Left cardiac atrium (tissue), 4 donors: Measurements from ENCODE around the gene GMEB1. TPM values are rescaled to one million over a fixed set of nuclear protein-coding genes. Genes with fewer than 3 reads are reported as not detected.
"Not testable (repeated sequence)": the region's sequence is repeated elsewhere in the genome, so short reads cannot be mapped to it uniquely, and the experiment has no call there.

Experiments used
- ATAC-seq, 2 donors: fragments of 200-7000 bp; cut with Tn5 transposase; one replicate each; pipeline ENCODE4 v1.9.1; 2020; ENCODE audit warnings: mild to moderate bottlenecking in 2 of 2, moderate library complexity in 2 of 2
- DNase-seq: peaks from one replicate; pipeline ENCODE4 v3.0.0-alpha.2; 2020
- intact Hi-C, 2 donors: fragments of 100-400 bp; cut with DNase I; formaldehyde crosslinking; loops; one replicate each; pipeline versions ENCODE4 v1.14.1 to v1.15.1; 2022 to 2023
- total RNA-seq, 2 donors: library from RNA; stranded (reverse); fragmentation: NEBNext Ultra II Directional; extraction: Animal tissue kit (Norgen Biotek cat#: 25700); gene quantifications; one replicate each; pipeline ENCODE4 v1.2.1, GENCODE V29; 2021
- donor health status: DM: no; HTN: yes; CAD: no.
- donor health status: DM: no; HTN: yes; CAD: no; lungs with severe emphysema.
- donor health status: DM: yes; HTN: yes; CAD: no.
- donor health status: Dilated cardiomyopathy.

Gene GMEB1
- total RNA-seq, 2 donors from 2014 or later, result 6.1 to 6.2 TPM

DNA sequence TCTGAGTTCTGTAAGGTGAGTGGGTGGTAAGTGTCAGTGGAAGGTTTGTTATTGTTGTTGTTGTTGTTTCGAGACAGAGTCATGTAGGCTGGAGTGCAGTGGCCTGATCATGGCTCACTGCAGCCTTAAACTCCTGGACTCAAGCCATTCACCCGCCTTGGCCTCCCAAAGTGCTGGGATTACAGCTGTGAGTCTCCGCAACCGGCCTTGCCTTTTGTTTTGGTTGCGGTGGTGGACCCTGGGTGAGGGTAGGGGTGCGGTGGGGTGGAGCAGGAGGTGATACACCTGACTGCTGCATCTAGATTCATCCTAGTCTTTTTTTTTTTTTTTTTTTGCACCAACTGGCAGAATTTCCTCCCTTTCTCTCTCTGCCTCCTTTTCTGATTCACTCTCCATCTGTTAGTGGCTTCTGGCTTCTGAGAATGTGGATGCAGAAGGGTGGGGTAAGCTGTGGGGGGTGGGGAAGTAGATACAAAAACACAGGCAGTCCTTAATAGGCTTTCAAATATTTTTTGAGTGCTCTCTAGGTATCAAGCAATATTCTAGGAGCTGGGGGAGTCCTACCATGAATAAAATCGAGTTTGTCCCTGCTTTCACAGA lies 4.6 kb upstream of the GMEB1 start:
- intact Hi-C loops, result no loop called here
- DNase-seq (no peak), ATAC-seq (no peak)

DNA sequence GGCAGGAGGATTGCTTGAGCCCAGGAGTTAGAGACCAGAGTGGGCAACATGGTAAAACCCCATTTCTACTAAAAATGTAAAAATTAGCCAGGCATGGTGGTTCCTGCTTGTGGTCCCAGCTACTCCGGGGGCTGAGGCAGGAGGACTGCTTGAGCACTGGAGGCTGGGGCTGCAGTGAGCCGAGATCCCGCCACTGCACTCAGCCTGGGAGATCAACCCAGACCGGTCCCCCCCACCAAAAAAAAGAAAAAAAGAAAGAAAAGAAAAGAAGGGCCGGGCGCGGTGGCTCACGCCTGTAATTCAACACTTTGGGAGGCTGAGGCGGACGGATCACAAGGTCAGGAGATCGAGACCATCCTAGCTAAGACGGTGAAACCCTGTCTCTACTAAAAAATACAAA lies 1.8 kb upstream of the GMEB1 start:
- no peak for DNase-seq
- intact Hi-C loops, result loop anchor here in 1 of 2 donors (5.0 kb wide), 1 partner anchor 510 kb away; no protein-coding TSS in a partner anchor
- ATAC-seq, result no peak

DNA sequence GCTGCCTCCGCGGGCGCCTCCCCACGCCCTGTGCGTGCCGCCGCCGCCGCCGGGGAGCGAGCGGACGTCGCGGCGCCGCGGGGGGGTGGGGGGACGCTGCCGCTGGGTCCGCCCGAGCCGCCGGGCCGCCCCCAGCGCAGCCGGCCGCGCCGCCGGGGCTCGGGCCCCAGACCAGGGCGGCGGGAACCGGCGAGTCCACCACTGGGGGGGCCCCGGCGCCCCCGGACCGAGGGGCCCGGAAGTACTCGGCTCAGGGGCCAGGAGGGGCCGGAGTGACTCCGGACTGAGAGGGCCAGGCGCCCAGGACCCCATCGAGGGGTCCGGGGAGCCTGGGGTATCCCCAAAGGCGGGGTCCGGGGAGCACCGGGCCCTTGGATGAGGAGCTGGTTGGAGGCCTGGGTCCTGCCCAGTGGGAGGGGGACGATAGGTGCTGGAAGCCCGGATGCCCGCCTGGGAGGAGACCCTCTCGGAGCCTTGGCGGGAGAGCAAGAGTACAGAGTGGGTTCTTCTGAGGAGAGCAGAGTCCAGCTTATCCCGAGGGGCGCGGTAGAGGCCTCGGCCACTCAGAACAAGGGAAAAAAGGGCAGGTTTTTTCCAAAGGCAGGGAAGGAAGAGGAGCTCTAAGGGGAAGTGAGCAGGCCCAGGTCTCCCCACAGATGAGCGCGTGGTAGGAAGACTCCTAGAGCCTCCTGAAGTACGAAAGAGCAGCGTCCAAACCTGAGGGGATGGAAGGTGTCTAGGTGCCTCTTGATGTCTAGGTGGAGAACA lies 556 bp downstream of the GMEB1 start:
- ATAC-seq (peak; percentile 78 to 90), DNase-seq (peak; percentile 70)
- intact Hi-C loops, result loop anchor here in 1 of 2 donors (2.0 to 5.0 kb wide), 2 partner anchors 20 to 508 kb away; partner anchors contain the start of gene RNU11

DNA sequence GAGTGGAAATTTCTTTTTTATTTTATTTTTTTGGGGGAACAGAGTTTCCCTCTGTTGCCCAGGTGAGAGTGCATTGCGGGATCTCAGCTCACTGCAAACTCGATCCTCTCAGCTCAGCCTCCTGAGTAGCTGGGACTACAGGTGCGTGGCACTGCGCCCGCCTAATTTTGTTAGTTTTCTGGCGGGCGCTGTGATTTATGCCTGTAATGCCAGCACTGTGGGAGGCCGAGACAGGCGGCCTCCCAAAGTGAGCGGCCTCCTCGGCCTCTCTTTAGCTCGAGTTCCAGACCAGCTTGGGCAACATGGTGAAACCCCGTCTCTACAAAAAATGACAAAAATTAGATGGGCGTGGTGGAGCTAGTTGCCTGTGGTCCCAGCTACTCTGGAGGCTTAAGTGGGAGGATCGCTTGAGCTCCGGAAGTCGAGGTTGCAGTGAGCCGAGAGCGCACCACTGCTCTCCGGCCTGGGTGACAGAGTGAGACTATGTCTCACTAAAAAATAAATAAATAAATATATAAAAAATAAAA lies 2.7 kb downstream of the GMEB1 start:
- no peak for ATAC-seq
- no peak for DNase-seq
- intact Hi-C loops, result no loop called here

DNA sequence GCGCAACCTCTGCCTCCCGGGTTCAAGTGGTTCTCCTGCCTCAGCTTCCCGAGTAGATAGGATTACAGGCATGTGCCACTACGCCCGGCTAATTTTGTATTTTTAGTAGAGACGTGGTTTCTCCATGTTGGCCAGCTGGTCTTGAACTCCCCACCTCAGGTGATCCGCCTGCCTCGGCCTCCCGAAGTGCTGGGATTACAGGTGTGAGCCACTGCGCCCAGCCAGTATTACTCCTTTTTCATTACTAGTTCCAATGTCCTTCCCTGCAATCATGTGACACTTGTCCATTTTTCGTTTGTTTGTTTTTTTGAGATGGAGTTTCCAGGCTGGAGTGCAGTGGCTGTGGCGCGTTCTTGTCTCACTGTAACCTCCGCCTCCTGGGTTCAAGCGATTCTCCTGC lies 4.4 kb downstream of the GMEB1 start:
- ATAC-seq, intact Hi-C loops, DNase-seq: not testable (repeated sequence)

DNA sequence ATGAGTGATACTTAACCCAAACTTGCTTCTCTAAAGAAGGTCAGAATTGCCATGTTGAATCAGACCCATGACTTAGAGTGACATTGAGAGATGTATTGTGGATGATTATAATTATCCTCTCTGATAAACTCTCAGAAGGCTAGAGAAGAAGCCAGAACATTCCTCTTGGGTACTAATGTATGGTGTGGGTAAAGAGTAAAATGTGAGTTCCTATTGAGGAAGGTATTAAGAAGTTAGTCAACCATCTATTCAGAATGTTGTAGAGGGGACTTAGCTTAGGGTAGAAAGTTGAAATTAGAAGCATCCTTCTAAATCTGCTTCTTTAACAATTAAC lies 7.3 kb downstream of the GMEB1 start:
- intact Hi-C loops, result no loop called here
- no peak for ATAC-seq
- DNase-seq, result no peak

DNA sequence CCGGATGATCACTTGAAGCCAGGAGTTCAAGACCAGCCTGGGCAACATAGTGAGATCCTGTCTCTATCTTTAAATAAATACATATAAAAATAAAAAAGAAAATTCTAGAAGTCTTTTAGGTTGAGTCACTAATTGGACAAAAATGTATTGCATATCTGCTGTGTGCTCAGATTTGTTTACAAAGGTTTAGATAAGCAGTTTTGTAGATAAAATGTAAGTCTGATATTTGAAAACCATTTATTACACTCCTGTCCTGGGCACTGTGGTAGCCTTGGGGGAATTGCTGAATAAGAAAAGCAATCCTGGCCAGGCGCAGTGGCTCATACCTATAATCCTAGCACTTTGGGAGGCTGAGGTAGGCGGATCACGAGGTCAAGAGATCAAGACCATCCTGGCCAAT lies 11.6 kb downstream of the GMEB1 start:
- DNase-seq (no peak), ATAC-seq (no peak)
- intact Hi-C loops, result no loop called here

DNA sequence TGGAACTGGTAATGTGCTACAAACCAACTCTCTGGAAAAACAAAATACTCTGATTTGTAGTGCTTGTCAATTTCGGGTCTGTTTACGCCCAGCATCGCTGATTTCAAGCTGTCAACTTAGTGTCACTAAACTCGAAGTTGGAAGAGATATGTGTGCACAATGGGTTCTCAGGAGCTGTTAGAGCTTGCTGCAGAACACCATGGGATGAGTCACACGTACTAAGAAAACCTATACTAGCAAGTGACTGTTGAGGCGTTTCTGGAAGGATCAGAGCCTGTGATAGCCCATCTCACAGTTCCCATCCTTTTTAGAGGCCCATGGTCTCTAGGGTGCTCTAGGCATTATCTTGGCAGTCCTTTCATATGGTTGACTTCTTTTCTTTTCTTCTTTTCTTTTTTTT lies 14.3 kb downstream of the GMEB1 start:
- intact Hi-C loops, result no loop called here
- ATAC-seq, result no peak
- DNase-seq, result no peak

DNA sequence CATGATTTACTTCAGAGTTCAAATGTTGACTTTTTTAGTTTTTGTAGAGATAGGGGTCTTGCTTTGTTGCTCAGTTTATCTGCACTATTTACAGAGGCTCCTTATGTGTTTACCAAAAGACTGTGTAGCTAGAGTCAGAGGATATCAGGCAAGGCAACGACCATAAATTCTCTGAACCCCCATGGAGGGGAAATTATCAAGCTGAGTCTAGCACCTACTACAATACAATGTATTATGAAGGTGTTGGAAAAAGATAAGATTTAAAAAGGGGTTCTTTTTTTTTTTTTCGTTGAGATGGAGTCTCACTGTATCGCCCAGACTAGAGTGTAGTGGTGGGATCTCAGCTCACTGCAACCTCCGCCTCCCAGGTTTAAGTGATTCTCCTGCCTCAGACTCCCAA lies 16.4 kb downstream of the GMEB1 start:
- DNase-seq (no peak), ATAC-seq (no peak)
- intact Hi-C loops, result no loop called here

DNA sequence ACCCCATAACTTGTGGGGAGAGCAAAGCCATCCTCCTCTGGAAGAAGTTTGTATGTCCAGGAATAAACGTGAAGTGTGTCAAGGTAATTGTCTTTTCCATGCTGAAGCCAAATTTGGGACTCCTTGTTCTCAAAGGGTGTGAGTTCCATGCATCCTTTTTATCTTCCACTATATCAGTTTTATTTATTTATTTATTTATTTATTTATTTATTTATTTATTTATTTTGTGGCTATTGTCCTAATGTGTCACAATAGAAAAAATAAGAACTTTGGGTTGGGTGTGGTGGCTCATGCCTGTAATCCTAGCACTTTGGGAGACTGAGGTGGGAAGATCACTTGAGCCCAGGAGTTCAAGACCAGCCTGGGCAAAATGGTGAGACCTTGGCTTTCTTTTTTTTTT lies 23.0 kb downstream of the GMEB1 start:
- intact Hi-C loops, DNase-seq, ATAC-seq: not testable (repeated sequence)

DNA sequence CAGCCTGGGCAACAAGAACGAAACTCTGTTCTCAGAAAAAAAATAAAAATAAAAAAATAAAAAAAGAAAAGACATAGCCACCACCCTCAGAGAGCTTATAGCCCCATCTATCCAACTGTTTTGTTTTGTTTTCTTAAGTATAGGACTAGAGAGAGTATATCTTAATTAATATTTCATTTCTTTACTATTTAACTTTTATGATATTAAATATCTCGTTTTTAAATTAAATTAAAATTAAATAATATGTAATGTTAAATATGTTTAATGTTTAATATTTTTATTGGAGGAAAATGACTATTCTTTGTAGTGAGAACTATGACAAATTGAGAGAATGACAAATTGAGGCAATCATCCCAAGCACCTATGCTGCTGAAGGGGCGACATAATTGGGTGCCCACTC lies 35.0 kb downstream of the GMEB1 start:
- intact Hi-C loops, result no loop called here
- no peak for ATAC-seq
- DNase-seq, result no peak

DNA sequence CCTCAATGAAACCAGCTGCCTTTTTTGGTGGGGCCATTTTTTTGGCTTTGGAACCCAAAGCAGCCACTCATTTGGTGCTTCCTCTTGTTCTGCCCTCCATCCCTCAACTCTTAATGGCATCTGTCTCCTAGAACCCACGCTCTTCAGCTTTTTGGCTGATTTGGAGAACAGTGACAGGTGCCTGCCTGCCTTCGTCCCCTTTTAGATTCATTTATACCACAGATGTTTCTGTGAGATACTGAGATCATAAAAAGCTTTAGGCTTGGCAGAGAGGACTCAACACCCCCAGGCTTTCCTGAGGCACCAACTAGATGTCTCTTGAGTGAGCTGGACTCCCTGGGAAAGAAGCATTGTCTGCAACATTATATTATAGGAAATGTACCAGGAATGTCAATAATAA lies 47.8 kb downstream of the GMEB1 start:
- DNase-seq, result no peak
- intact Hi-C loops, result no loop called here
- no peak for ATAC-seq

DNA sequence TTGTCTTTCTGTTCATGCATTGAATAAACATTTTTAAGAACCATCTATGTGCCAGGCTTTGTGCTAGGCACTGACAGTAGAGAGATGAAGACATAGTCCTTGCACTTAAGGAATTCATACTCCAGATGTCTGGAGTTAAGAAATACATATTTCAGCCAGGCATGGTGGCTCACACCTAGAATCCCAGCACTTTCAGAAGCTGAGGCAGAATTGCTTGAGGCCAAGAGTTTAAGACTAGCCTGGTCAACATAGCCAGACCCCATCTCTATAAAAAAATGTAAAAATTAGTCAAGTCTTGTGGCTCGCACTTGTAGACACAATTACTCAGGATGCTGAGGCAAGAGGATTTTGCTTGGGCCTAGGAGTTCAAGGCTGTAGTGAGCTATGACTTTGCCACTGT lies 49.6 kb downstream of the GMEB1 start:
- DNase-seq (no peak), ATAC-seq (no peak)
- intact Hi-C loops, result no loop called here

DNA sequence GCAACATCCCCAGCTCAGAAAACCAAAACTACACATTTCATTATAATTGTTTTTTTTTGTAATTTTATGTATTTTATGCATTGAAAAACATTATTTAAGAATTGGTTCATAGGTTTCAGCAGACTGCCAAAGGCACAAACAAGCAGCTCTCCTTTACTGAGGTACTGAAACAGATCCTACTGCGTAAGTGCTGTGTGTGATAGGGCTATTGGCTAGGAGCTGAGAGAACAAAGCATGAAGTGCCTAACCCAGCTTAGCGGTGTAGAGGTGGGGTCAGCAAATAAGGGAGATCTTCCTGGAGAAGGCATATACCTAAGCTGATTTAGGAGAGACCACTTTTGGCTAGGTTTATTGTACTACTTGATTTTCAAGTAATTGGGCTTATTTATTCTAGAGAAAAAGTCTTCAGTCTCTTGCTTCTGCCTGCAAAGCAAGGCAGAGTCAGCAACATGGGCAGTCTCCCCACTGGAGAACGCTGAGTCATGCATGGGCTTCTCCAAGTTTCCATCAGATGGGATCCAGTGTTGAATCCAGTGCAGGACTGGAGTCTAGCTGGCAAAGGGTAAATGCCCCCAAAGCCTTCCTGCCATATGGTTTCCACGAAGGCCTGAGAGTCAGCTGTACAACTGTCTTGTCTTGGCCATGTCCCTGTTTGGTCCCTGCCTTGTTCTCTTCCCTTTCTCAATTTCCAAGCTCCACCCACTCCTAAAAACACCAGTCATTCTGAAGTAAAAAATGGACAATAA lies 50.2 kb downstream of the GMEB1 start:
- intact Hi-C loops, result no loop called here
- peak in 1 of 2 donors; percentile 53 for ATAC-seq

DNA sequence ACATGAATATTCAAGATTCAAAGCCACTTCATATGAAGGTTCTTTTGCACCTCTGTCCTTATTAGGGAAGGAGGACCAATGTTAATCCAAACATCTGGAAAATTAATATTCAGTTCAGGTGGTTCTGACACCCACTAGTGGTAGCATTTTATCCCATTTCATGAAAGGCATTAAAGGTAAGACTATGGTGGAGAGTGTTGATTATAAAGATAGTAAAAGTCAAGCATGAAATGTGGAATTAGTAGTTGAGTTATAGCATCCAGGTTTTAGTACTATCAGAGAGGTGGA lies 50.7 kb downstream of the GMEB1 start:
- DNase-seq (no peak), ATAC-seq (no peak)
- intact Hi-C loops, result no loop called here

More for the DNA sequence above, 50.2 kb downstream of the GMEB1 start:
- DNase-seq, result peak; percentile 26

DNA sequence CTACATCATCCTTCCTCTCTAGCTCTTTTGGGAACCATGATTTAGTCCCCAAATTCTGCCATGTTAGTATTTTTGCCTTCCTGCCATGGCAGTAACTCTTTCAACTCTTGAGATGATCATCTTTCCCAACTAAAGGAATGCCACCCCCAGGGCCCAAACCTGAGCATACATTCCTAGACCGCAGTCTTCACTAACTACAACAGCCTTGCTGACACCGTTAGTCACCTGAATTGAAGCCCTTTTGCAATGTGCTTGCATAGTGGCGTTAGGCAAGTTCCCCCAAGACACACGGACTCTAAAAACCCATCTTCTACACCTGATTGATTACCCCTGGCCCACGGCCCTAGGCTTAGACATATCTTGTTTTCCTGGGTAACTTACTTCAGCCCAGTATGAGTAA lies 51.8 kb downstream of the GMEB1 start:
- DNase-seq, result no peak
- intact Hi-C loops, result no loop called here
- ATAC-seq, result no peak

DNA sequence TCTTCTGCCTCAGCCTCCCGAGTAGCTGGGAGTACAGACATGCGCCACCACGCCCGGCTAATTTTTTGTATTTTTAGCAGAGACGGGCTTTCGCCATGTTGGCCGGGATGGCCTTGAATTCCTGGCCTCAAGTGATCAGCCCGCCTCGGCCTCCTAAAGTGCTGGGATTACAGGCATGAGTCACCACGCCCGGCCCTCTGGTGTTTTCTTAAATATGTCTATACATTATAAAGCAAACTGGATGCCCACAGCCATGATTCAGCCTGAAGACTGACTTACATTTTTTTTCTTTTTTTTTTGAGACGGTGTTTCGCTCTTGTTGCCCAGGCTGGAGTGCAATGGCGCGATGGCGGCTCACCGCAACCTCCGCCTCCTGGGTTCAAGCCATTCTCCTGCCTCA lies 53.3 kb downstream of the GMEB1 start:
- ATAC-seq, DNase-seq, intact Hi-C loops: not testable (repeated sequence)

DNA sequence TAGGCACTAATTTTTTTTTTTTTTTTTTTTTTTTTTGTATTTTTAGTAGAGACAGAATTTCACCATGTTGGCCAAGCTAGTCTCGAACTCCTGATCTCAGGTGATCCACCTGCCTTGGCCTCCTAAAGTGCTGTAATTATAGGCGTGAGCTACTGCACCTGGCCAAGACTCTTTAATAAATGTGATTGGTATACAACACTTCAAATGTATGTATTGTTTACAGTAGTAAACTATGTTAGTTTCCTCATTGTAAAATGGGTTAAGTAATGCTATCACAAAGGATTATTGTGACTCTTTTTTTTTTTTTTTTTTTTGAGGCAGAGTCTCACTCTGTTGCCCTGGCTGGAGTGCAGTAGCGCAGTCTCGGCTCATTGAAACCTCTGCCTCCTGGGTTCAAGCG lies 56.8 kb downstream of the GMEB1 start:
- DNase-seq, ATAC-seq, intact Hi-C loops: not testable (repeated sequence)

DNA sequence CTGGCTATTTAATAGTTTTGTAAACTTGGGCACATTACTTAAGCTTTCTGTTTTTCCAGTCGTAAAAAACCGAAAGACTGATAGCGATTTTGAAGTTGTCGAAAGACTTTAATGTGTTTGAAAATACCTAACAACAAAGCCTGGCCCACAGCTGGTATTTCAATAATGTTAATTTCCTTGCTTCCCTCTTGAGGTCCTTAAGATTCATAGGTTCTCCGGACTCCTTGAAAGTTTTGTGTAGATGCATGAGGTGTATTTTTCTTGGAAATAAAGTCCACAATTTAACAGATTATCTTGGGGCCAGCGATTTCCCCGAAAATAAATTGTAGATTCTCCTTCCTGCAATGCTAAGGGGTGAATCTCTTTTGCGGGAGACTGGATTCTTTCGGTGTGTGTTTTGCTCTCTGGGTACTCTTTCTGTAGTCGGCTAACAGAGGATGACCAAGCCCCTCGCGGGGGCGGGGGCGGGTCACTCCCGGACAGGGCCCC lies 67.4 kb downstream of the GMEB1 start:
- DNase-seq (no peak), ATAC-seq (no peak)
- intact Hi-C loops, result loop anchor here in 1 of 2 donors (2.0 kb wide), 1 partner anchor 93 kb away; the partner anchor contains the start of gene TAF12
